ENCODE results near the gene KIF26B. TPM values are rescaled to one million over a fixed set of nuclear protein-coding genes. Genes with fewer than 3 reads are reported as not detected.
A peak's percentile ranks its signal among the peaks of the same experiment; 100 is the strongest.

Gene KIF26B
- total RNA-seq, 6 experiments from 2014 or later = 0.31 to 0.55 (median 0.35) TPM

GRCh38 chr1:245310571-245311531, 156.1 kb downstream of the KIF26B start:
- ATAC-seq (peak in 3 of 4 donors; percentile 26 to 49 (median 47)), DNase-seq (no peak)
- no peaks in the 10 kb centered on the region for H3K4me1 ChIP-seq
- no peaks in the 10 kb centered on the region for H3K36me3 ChIP-seq
- no peaks in the 10 kb centered on the region for H3K9me3 ChIP-seq
- 23% methylated on average over 21 of the region's 22 CpGs for WGBS (ENCODE audit: insufficient coverage, low coverage, low lambda C conversion rate, missing lambda C conversion rate)
- H3K27me3 ChIP-seq = no peaks in the 10 kb centered on the region
- intact Hi-C loops (cut with DNase I) = no loop called here
- TF ChIP-seq POLR2A (IDR thresholded peaks at IDR 0.05) (no peak), CTCF (IDR thresholded peaks at IDR 0.05) (no peak)
- H3K4me3 ChIP-seq = no peak overlapping the region
- H3K27ac ChIP-seq = no peak overlapping the region

GRCh38 chr1:245311887-245312536, 157.2 kb downstream of the KIF26B start:
- Histone ChIP-seq H3K27ac (no peak overlapping the region), H3K27me3 (no peaks in the 10 kb centered on the region), H3K9me3 (no peaks in the 10 kb centered on the region), H3K4me3 (no peak overlapping the region), H3K4me1 (no peaks in the 10 kb centered on the region), H3K36me3 (no peaks in the 10 kb centered on the region)
- no peak for ATAC-seq
- 75% methylated on average over 7 of the region's 8 CpGs for WGBS (ENCODE audit: insufficient coverage, low coverage, low lambda C conversion rate, missing lambda C conversion rate)
- intact Hi-C loops (cut with DNase I) = no loop called here
- DNase-seq = no peak
- TF ChIP-seq CTCF (IDR thresholded peaks at IDR 0.05) (no peak), POLR2A (IDR thresholded peaks at IDR 0.05) (no peak)

- Histone ChIP-seq H3K27ac (no peak overlapping the region), H3K4me3 (no peak overlapping the region), H3K27me3 (no peaks in the 10 kb centered on the region), H3K4me1 (no peaks in the 10 kb centered on the region), H3K9me3 (no peaks in the 10 kb centered on the region), H3K36me3 (no peaks in the 10 kb centered on the region)
- TF ChIP-seq CTCF (IDR thresholded peaks at IDR 0.05) (no peak), POLR2A (IDR thresholded peaks at IDR 0.05) (no peak)
- 80% methylated on average over 2 of the region's 9 CpGs for WGBS (ENCODE audit: insufficient coverage, low coverage, low lambda C conversion rate, missing lambda C conversion rate)
- ATAC-seq (no peak), DNase-seq (no peak)
- intact Hi-C loops (cut with DNase I) = no loop called here
Measured at GRCh38 chr1:245313576-245313975, 158.8 kb downstream of the KIF26B start.

GRCh38 chr1:245316784-245317183, 162.0 kb downstream of the KIF26B start:
- Histone ChIP-seq H3K27ac (no peak overlapping the region), H3K36me3 (no peaks in the 10 kb centered on the region), H3K9me3 (no peaks in the 10 kb centered on the region), H3K4me3 (no peak overlapping the region), H3K27me3 (no peaks in the 10 kb centered on the region), H3K4me1 (no peaks in the 10 kb centered on the region)
- ATAC-seq (no peak), DNase-seq (no peak)
- intact Hi-C loops (cut with DNase I) = no loop called here
- TF ChIP-seq POLR2A (IDR thresholded peaks at IDR 0.05) = no peak
- 58% methylated on average over 3 of the region's 6 CpGs for whole genome bisulfite sequencing (ENCODE audit: insufficient coverage, low coverage, low lambda C conversion rate, missing lambda C conversion rate)

- no peak for TF ChIP-seq POLR2A (IDR thresholded peaks at IDR 0.05)
- no peak for TF ChIP-seq CTCF (IDR thresholded peaks at IDR 0.05)
- DNase-seq (no peak), ATAC-seq (no peak)
- no peaks in the 10 kb centered on the region for H3K9me3 ChIP-seq
- H3K27ac ChIP-seq = no peak overlapping the region
- no peaks in the 10 kb centered on the region for H3K36me3 ChIP-seq
- no peaks in the 10 kb centered on the region for H3K27me3 ChIP-seq
- intact Hi-C loops (cut with DNase I) = no loop called here
- 43% methylated on average over 5 of the region's 5 CpGs for WGBS (ENCODE audit: insufficient coverage, low coverage, low lambda C conversion rate, missing lambda C conversion rate)
- H3K4me1 ChIP-seq = no peaks in the 10 kb centered on the region
- no peak overlapping the region for H3K4me3 ChIP-seq
Measured at GRCh38 chr1:245317217-245317616, 162.4 kb downstream of the KIF26B start.
